IPS DF 6.9 (cell line): ENCODE results near the gene ATP6V1B1.

Experiments
- DNase-seq: peaks from one replicate; pipeline ENCODE4 v3.0.0-alpha.2; 2013; ENCODE audit warnings: low read depth, low spot score
- H3K27ac ChIP-seq: one replicate; pipeline ENCODE4 v1.5.1; 2013; ENCODE audit warnings: low read length, control low read depth
- H3K27me3 ChIP-seq: 2 replicates; pipeline ENCODE4 v1.6.1; 2013; ENCODE audit warnings: mild to moderate bottlenecking, low read length; ENCODE audit not compliant: control insufficient read depth, insufficient read depth
- H3K36me3 ChIP-seq: 2 replicates; pipeline ENCODE4 v1.6.1; 2013; ENCODE audit warnings: low read length; ENCODE audit not compliant: control insufficient read depth, insufficient read depth
- H3K4me1 ChIP-seq: 2 replicates; pipeline ENCODE4 v1.6.1; 2013; ENCODE audit warnings: low read length; ENCODE audit not compliant: control insufficient read depth, insufficient read depth
- H3K4me3 ChIP-seq: 2 replicates; pipeline ENCODE4 v1.5.1; 2013; ENCODE audit warnings: mild to moderate bottlenecking, low read length
- H3K9me3 ChIP-seq: 2 replicates; pipeline ENCODE4 v1.6.1; 2013; ENCODE audit warnings: low read length, inconsistent platforms; ENCODE audit not compliant: control insufficient read depth, insufficient read depth
- WGBS: extraction: QIAGEN DNeasy Blood & Tissue Kit; methylation state at CpG from one replicate; pipeline ENCODE4 v1.1.7; 2013; ENCODE audit warnings: mixed read lengths, missing lambda C conversion rate; ENCODE audit not compliant: insufficient read length, insufficient coverage; 5-methylcytosine and 5-hydroxymethylcytosine counted together

ATP6V1B1 gene

GRCh38 chr2:70916291-70916690, 19.4 kb upstream of the ATP6V1B1 start:
- Histone ChIP-seq H3K4me1 (no peaks in the 10 kb centered on the region), H3K4me3 (no peak overlapping the region), H3K36me3 (no peaks in the 10 kb centered on the region), H3K27ac (no peak overlapping the region), H3K9me3 (no peaks in the 10 kb centered on the region), H3K27me3 (no peaks in the 10 kb centered on the region)
- no peak for DNase-seq

GRCh38 chr2:70918016-70918415, 17.7 kb upstream of the ATP6V1B1 start:
- Histone ChIP-seq H3K36me3 (no peaks in the 10 kb centered on the region), H3K4me1 (peaks cover 3% of the 10 kb centered on the region; the same call in 1 of the 2 replicates), H3K27me3 (no peaks in the 10 kb centered on the region), H3K9me3 (no peaks in the 10 kb centered on the region), H3K4me3 (no peak overlapping the region), H3K27ac (no peak overlapping the region)
- WGBS: no CpG with 5 or more reads among the region's 2 CpGs
- no peak for DNase-seq

GRCh38 chr2:70919672-70920366, 15.9 kb upstream of the ATP6V1B1 start:
- DNase-seq: no peak
- Histone ChIP-seq H3K9me3 (no peaks in the 10 kb centered on the region), H3K27ac (no peak overlapping the region), H3K27me3 (no peaks in the 10 kb centered on the region), H3K36me3 (no peaks in the 10 kb centered on the region), H3K4me3 (no peak overlapping the region), H3K4me1 (peaks cover 3% of the 10 kb centered on the region; the same call in 1 of the 2 replicates)
- WGBS: no CpG with 5 or more reads among the region's 16 CpGs

GRCh38 chr2:70920367-70920715, 15.4 kb upstream of the ATP6V1B1 start:
- H3K9me3 ChIP-seq: no peaks in the 10 kb centered on the region
- no peak for DNase-seq
- no peaks in the 10 kb centered on the region for H3K36me3 ChIP-seq
- H3K27me3 ChIP-seq: no peaks in the 10 kb centered on the region
- peaks cover 3% of the 10 kb centered on the region; the same call in 1 of the 2 replicates for H3K4me1 ChIP-seq
- no peak overlapping the region for H3K27ac ChIP-seq
- no peak overlapping the region for H3K4me3 ChIP-seq
- no CpG with 5 or more reads among the region's 3 CpGs for WGBS

- Histone ChIP-seq H3K9me3 (no peaks in the 10 kb centered on the region), H3K4me3 (no peak overlapping the region), H3K36me3 (no peaks in the 10 kb centered on the region), H3K4me1 (peaks cover 3% of the 10 kb centered on the region; the same call in 1 of the 2 replicates), H3K27ac (no peak overlapping the region), H3K27me3 (no peaks in the 10 kb centered on the region)
- WGBS: no CpG with 5 or more reads among the region's 12 CpGs
- DNase-seq: no peak
Observed at GRCh38 chr2:70921031-70921430, 14.7 kb upstream of the ATP6V1B1 start.

GRCh38 chr2:70921839-70922234, 13.9 kb upstream of the ATP6V1B1 start:
- no peaks in the 10 kb centered on the region for H3K9me3 ChIP-seq
- no peak overlapping the region for H3K4me3 ChIP-seq
- H3K4me1 ChIP-seq: peaks cover 3% of the 10 kb centered on the region; the same call in 1 of the 2 replicates
- WGBS: no CpG with 5 or more reads among the region's 2 CpGs
- H3K27ac ChIP-seq: no peak overlapping the region
- DNase-seq: no peak
- no peaks in the 10 kb centered on the region for H3K27me3 ChIP-seq
- no peaks in the 10 kb centered on the region for H3K36me3 ChIP-seq

GRCh38 chr2:70922235-70923234, 13.2 kb upstream of the ATP6V1B1 start:
- WGBS: no CpG with 5 or more reads among the region's 18 CpGs
- H3K4me3 ChIP-seq: no peak overlapping the region
- no peaks in the 10 kb centered on the region for H3K9me3 ChIP-seq
- DNase-seq: no peak
- H3K4me1 ChIP-seq: peaks cover 3% of the 10 kb centered on the region; the same call in 1 of the 2 replicates
- H3K27ac ChIP-seq: no peak overlapping the region
- H3K36me3 ChIP-seq: no peaks in the 10 kb centered on the region
- no peaks in the 10 kb centered on the region for H3K27me3 ChIP-seq

GRCh38 chr2:70923378-70924015, 12.2 kb upstream of the ATP6V1B1 start:
- Histone ChIP-seq H3K27ac (no peak overlapping the region), H3K36me3 (no peaks in the 10 kb centered on the region), H3K4me3 (no peak overlapping the region), H3K27me3 (no peaks in the 10 kb centered on the region), H3K4me1 (peaks cover 3% of the 10 kb centered on the region; the same call in 1 of the 2 replicates), H3K9me3 (no peaks in the 10 kb centered on the region)
- DNase-seq: no peak
- WGBS: no CpG with 5 or more reads among the region's 10 CpGs

- Histone ChIP-seq H3K9me3 (no peaks in the 10 kb centered on the region), H3K4me3 (no peak overlapping the region), H3K36me3 (no peaks in the 10 kb centered on the region), H3K4me1 (peaks cover 3% of the 10 kb centered on the region; the same call in 1 of the 2 replicates), H3K27me3 (no peaks in the 10 kb centered on the region), H3K27ac (no peak overlapping the region)
- no peak for DNase-seq
- no CpG with 5 or more reads among the region's 2 CpGs for WGBS
Observed at GRCh38 chr2:70926042-70926441, 9.7 kb upstream of the ATP6V1B1 start.

- no peak for DNase-seq
- H3K4me3 ChIP-seq: no peak overlapping the region
- no peak overlapping the region for H3K27ac ChIP-seq
- H3K27me3 ChIP-seq: no peaks in the 10 kb centered on the region
- no CpG with 5 or more reads among the region's 3 CpGs for WGBS
- no peaks in the 10 kb centered on the region for H3K9me3 ChIP-seq
- no peaks in the 10 kb centered on the region for H3K36me3 ChIP-seq
- peaks cover 3% of the 10 kb centered on the region; the same call in 1 of the 2 replicates for H3K4me1 ChIP-seq
Observed at GRCh38 chr2:70927138-70927537, 8.6 kb upstream of the ATP6V1B1 start.
